ENCODE data around the gene MMP17.

MMP17 gene

DNA sequence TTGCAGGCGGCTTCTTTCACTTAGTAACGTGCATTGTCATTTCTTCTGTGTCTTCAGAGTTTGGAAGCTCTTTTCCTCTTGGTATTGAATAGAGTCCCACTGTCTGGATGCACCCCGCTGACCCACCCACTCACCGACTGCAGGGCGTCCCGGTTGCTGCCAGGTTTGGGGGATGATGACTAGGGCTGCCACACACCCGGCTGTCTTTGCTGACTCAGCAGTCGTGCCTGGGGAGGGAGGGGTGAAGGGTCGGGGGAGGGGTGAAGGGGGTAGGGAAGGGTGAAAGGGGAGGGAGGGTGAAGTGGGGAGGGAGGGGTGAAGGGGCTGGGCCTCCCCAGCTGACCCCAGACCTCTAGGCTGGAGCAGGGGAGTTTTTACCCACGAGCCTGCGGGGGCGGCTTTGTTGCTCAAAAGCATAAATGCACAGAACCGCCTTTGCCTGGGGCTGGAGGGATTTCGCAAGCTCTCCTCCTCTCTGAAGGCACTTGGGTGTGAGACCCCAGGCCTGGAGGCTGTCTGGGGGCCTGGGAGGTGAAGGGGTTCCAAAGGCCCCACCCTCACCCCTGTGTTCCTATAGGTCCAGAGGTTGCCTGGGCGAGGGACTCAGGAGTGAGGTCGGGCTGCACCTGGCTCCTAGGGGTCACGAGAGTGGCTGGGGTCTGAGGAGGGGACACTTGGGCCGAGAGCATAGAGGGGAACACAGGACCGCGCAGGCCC lies 35.0 kb downstream of the MMP17 start:
- H3K27me3 ChIP-seq, result no peaks in the 10 kb centered on the region
- H3K4me3 ChIP-seq (ENCODE audit: low read depth, low read length), result peak overlapping the region; percentile 33
- peaks cover 12% of the 10 kb centered on the region for H3K4me1 ChIP-seq
- H3K9me3 ChIP-seq, result no peaks in the 10 kb centered on the region
- DNase-seq, result peak; percentile 41
- no peaks in the 10 kb centered on the region for H3K36me3 ChIP-seq
- TF ChIP-seq CTCF (IDR thresholded peaks at IDR 0.05; ENCODE audit: low read depth, low read length), result no peak

DNA sequence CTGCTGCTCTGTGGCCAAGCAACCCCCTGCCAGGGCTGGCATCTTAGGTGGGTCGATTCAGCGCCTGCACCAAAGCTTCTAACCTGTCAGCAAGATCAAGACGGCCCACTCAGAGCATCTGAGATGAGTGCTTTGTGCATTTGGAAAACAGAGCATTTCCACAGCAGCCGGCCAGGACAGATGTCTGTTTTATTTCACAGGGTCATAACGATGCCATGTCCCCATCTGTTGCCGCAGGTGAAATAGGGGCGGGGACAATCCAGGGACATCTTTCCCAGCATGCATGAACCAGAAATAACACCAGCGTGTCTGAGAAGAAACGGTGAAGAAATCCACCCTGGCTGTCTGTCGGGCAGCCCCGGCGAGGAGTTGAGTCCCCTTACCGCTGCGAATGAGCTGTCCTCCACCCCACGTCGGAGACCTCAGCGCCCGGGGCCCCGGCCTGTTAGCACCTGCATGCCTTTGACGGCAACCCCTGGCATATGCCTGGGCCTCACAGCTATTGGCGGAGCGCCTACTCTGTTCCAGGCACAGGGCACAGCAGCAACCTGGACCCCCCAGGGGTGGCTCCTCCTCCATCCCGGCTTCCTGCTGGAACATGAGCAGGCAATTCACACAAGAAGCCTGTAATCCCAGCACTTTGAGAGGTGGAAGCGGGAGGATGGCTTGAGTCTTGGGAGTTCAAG lies 35.7 kb downstream of the MMP17 start:
- peaks cover 12% of the 10 kb centered on the region for H3K4me1 ChIP-seq
- no peaks in the 10 kb centered on the region for H3K27me3 ChIP-seq
- H3K4me3 ChIP-seq (ENCODE audit: low read depth, low read length), result peak overlapping the region; percentile 33
- TF ChIP-seq CTCF (IDR thresholded peaks at IDR 0.05; ENCODE audit: low read depth, low read length), result no peak
- DNase-seq, result peak; percentile 75
- H3K36me3 ChIP-seq, result no peaks in the 10 kb centered on the region
- no peaks in the 10 kb centered on the region for H3K9me3 ChIP-seq

DNA sequence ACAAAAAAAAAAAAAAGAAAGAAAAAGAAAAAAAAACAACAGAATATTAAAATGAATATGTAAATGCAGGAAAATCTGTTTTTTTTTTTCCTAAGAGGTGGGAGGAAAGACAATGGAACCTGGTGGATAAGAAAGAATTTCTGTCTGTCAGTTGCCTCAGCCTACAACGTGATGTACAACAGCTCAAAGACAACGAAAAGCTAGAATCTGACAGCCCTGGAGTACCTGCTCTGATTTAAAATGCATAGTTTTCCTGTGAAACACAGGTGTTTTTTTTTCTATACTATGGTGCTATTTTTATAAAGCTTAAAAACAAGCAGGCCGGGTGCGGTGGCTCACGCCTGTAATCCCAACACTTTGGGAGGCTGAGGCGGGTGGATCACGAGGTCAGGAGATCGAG lies 36.3 kb downstream of the MMP17 start:
- no peak for TF ChIP-seq CTCF (IDR thresholded peaks at IDR 0.05; ENCODE audit: low read depth, low read length)
- no peak for DNase-seq
- no peaks in the 10 kb centered on the region for H3K36me3 ChIP-seq
- H3K4me3 ChIP-seq (ENCODE audit: low read depth, low read length), result no peak overlapping the region
- no peaks in the 10 kb centered on the region for H3K27me3 ChIP-seq
- H3K4me1 ChIP-seq, result peaks cover 12% of the 10 kb centered on the region
- no peaks in the 10 kb centered on the region for H3K9me3 ChIP-seq

DNA sequence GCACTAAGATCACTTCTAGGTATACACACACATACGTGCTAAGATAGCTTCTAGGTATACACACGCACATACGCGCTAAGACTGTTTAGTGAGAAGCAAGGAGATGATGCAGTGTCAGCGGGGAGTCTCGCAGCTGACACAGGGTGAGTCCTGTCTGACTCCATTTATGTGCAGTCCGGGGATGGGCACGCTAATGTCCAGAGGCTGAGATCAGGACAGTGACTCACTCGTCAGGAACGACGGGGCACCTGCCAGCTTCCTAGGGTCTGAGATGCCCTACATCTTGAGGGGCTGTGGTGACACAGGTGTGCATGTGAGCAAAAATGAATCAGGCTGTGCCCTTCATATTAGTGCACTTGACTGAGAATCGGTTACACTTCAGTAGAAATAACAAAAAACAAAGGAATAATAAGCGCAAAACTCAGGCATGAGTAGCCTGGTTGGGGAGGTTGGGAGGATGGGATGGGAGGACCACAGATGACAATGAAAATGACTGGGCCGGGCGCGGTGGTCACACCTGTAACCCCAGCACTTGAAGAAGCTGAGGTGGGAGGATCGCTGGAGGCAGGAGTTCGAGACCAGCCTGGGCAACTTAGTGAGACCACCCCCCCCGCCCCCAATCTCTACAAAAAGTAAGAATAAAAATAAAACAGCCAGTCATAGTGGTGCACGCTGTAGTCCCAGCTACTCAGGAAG lies 37.1 kb downstream of the MMP17 start:
- Histone ChIP-seq H3K9me3 (no peaks in the 10 kb centered on the region), H3K36me3 (no peaks in the 10 kb centered on the region), H3K27me3 (no peaks in the 10 kb centered on the region), H3K4me3 (ENCODE audit: low read depth, low read length) (no peak overlapping the region), H3K4me1 (peaks cover 12% of the 10 kb centered on the region)
- DNase-seq, result peak; percentile 8
- no peak for TF ChIP-seq CTCF (IDR thresholded peaks at IDR 0.05; ENCODE audit: low read depth, low read length)

DNA sequence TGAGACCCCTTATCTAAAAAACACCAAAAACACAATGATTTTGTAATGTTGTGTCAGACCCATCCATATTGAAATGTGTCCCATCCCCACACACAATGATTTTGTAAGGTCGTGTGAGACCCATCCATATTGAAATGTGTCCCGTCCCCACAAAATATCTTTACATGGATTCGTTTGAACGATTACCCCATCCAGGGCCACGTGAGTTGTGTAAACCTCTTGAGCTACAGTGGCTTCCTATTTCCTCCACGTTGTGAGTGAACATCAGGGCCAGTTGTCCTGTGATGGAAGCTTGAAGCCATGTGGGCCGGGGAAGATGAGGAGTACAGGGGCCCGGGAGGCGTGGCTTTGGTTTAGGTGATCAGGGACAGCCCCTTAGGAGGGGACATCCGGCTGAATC lies 39.3 kb downstream of the MMP17 start:
- Histone ChIP-seq H3K9me3 (no peaks in the 10 kb centered on the region), H3K4me3 (ENCODE audit: low read depth, low read length) (no peak overlapping the region), H3K27me3 (no peaks in the 10 kb centered on the region), H3K4me1 (peaks cover 8% of the 10 kb centered on the region), H3K36me3 (no peaks in the 10 kb centered on the region)
- no peak for TF ChIP-seq CTCF (IDR thresholded peaks at IDR 0.05; ENCODE audit: low read depth, low read length)
- no peak for DNase-seq

All from BE2C (cell line).